Stimulated activated CD8-positive, alpha-beta memory T cell treated with anti-CD3 and anti-CD28 coated beads, Interleukin-4, amount 100 ng/mL, for 48 hours (primary cell): ENCODE measurements around the gene CACNB4.
"Not testable (repeated sequence)": the region's sequence is repeated elsewhere in the genome, so short reads cannot be mapped to it uniquely, and the experiment has no call there.

Source experiments
- DNase-seq: peaks from one replicate; pipeline ENCODE4 v3.0.0-alpha.2; 2020

CACNB4 gene

DNA sequence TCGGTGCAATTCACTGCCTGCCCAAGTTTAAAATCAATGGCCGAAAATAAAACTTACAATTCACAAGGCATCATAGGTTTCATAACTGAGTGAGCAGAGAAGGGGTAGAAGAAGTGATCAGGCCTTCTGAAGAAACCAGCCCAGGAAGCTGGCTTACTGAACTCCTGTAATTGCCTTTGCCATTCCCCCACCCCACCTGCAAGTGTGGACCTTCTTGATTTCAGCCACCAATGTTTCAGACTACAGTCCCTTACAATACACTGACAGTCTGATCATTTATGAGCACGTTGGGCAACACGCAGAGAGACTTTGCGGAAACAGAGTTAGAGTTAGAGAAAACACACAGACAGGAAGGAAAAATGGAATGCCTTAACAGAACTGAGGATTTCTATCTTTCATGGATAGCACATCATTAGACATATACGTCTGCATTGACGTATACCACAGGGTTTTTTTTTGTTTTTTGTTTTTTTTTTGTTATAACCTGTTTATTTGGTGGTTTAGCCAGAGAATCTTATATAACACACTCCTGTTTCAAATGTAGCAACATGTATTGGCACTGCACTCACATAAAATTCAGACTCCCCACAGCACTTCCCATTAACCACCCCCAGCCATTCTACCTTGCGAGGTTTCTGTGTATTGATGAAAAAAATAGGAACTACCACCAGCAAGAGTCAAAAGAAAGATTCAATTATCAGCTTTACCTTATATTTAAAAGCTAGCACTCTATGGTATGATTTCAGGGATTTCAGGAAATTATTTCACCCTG lies 126.4 kb downstream of the CACNB4 start:
- no peak for DNase-seq

DNA sequence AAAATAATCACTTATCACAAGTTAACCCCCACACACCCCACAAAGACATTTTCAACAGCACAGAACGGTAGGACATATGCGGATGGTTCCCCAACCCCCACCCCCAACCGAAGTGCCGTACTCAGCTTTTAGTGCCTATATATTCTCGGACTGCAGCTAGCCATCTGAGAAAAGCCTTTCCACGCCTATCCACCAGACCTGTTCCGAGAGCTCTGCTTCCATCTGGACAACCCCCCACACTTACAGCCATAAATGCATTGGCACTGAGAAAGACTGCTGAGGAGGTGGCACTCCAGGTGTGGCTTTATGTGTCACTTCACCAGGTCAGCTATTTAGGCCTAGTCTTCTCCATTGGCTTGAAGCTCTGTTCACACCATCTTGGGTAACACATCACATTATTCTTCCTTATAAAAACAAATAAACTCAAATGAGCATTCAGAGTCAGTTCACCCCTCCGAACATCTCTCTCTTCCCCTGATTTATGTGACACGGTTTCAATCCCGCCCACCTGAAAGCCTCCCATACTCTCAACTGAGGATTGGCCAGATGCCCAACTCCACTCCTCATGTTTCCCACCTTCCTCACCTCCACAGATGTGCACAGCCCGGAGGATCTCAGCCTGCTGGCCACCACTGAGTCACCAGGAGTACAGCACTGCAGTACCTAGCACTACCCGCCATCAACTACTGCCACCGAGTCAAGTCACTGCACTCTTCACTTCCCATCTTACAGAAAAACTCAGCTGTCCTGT lies 127.4 kb downstream of the CACNB4 start:
- DNase-seq, result no peak

DNA sequence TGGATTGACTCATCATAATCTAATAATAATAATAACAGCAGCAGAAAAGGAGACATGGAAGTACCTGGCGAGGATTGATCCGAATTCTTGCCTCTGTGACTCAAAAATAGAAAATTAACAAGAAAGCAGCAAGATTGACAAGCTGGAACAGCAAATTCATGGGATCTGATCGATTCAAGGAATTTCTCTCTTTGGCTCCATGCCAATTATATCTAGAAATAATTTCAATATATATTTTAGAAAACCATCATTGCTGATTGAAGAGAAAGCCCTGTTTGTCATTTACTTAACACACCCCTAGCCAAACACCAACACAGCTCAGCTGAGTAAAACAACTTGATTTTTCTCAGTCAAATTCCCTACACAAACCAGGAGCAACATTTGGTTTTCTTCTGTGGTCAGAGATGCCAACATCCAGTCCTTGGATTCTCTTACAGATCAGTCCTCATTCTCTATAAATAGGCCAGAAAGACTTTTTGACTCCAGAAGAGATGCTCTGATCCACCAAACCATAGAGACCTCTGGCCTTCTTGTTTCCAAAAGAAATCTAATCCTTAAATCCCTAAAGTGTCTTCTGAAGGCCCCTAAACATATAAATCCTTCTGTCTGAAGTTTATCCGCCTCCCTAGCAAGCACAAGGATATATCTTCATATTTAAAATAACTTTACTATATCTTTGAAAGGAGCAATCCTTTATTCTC lies 129.9 kb downstream of the CACNB4 start:
- no peak for DNase-seq

DNA sequence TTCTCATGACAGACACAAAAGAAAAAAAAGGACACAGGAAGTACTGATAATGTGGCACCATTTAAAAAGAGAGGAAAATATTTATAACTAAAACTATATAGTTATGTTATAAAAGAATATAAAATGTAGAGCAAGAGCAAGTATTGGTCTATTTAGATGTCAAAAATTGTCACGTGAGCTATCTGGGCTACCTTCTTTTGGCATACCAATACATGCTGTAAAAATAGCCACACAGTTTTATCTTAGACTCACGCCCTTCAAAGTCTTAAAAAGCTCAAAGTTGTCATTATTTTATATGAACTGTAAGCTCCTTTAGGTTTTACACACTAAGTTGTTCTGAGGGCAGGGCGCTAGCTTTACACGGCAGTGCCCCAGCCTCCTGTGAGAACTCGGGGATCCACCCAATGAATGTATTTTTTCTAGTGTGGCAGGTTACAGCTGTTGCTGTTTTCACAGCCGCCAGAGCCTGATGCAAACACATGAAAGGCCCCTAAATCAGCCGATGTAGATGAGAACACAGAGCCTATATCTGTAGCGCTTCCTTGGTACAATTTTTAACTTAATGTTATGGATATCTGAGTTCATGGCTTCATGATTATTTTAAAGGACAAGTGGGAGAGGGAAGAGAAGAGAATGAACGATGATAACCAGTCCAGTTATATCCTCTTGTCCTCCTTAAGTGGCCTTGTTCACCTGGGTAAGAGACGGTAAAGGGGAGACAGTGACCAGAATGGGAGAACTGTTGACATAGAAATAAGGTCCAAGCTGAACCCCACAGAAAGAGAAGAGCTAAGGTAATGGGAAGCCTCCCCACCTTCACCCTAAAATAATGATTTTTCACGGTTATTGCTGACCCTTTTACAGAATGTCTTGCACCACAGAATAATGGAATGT lies 130.8 kb downstream of the CACNB4 start:
- no peak for DNase-seq

DNA sequence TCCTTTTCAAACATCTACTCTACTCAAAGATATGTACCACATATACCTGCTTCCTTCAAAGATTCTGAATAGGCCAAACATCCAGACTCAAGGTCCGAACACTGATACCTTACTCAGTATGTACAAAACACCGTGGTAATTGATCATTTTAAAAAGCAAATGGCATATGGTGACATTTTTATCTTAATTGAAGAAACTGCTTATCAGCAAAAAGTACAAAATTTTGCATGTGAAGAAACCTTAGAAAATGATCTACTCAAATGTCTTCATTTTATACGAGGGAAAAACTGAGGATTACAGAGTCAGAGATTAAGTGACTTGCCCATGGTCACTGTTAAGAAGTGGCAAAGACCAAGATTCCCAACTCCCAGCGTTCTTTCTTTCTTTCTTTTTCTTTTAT lies 133.0 kb downstream of the CACNB4 start:
- no peak for DNase-seq

DNA sequence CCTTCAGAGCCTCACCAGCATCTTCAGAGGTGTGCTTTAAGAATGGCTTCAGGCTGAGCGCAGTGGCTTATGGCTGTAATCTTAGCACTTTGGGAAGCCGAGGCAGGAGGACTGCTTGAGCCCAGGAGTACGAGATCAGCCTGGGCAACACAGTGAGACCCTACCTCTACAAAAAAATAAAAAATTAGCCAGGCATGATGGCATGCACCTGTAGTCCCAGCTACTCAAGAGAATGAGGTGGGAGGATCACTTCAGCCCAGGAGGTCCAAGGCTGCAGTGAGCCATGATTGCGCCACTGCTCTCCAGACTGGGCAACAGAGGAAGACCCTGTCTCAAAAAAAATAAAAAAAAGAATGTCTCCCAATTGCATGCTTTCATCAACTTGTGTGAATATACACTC lies 137.3 kb downstream of the CACNB4 start:
- DNase-seq, result no peak

DNA sequence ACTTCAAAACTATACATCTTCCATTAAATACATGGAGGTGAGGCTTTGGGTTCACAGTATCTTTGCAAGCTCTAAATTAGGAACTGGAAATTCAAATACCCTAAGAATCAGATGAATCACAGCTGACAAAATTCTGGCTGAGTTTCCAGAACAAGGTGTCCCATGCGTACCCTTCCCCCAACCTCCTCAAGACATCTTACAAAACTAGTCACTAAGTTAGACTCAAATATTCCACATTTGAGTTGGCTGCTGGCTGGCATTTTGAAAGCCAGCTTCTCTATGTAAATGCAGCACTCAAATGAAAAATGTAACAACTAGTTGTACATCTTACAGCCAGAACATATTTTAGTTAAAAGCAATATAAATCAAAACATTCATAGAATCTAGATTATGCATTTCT lies 139.6 kb downstream of the CACNB4 start:
- no peak for DNase-seq

DNA sequence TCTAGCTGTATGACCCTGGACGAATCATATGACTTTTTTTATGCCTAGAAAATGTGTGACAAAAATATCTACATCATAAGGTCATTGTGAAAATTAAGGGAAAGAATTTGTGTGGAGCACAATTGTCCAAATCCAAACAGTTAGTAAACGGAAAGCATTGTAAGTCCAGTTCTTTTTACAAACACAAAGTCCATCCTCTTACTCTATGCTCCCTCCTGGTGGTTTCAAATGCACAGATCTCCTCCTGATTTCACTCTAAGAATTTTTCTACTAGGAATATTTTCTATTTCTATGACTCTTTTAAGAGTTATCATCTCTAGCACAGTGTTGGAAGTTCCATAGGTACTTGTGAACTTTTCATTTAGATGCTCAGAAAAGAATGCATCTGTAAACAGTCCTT lies 145.4 kb downstream of the CACNB4 start:
- DNase-seq, result no peak

DNA sequence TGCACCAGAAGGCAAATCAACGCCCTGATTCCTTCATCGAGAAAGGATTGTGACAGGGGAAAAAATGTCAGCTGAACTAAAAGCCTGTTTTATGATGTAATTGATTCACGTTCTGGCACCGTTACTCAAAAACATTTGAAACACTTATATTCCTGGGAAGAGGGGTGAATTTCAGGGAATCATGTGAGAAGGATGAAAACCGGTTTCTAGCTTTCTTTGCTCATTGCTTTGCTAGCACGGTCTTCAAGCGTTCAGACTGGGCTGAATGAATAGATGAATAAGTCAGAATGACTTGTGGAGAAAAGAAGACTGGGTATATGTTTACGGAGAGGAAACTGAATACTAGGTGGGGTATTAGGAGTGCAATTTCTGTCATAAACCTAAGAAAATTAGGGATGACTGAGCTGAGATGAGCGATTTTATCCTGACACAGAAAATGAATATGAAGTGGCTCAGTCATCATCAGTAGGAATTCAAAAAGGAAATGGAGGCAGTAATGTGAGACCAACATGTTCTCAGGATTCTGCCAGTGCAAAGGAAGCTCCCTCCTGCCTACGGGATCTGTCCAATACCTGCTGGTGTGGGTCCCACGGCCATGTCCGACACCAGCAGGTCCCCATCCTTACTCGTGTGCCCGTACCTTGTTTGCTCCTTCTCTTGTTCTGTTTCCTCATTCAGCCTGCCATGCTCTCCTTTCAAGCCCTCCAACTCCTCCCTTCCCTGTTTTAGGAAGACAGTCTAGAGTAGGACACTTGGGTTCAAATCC lies 146.0 kb downstream of the CACNB4 start:
- DNase-seq, result no peak

DNA sequence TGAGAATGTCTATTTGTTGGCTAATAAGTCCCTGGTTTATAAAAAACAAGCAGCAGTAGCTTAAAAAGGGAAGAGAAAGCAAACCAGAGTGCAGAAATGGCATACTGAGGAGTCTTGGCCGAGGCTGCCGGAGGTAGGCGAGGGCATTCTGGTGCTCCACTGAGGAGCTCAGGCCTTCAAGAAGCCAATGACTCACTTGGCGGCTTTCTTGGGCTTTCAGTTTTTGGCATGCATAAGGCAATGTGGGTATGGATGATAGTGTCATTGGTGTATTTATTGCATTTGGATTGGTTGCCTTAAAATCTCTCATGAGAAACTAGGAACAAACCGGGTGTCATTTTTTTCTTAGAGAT lies 151.1 kb downstream of the CACNB4 start:
- no peak for DNase-seq

DNA sequence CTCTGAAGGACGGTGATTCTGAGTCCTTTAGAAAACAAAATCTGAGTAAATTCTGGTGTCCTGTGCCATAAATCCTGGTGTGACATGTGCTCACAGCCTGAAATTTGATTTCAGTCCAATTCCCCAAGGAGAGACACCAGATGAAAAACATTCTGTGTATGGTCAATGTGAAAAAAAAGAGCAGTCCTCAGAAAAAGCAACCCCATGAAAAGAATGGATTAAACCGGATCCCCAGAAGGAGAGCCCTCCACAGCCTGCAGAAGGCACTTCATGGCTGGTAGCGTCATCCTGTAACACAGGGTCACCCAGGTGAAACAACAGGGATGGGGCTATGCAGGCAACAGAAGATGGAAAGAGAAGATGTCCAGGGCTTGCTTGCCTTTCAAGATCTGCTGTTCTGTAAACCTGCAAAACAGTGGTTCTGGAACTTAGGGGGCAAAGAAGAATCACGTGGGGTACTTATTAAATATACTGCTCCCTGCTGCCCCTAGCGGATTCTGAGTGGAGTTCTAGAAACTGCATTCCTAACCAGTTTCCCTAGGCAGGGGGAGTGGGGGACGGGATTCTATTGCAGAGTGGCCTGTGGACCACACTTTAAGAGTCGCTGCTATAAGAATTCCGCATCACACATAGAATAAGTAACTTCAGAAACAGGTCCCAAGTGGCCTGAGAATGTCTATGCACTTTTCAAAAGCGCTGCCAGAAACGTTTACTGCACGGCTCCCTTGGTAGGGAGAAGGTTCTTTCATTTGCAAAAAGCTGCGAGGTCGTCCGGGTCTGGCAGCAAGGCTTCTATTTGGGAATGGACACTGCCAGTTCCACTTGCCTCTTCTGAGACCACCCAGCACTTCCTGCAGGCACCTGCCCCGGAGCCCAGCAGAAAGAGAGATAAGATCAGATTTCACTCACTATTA lies 151.7 kb downstream of the CACNB4 start:
- DNase-seq, result peak; percentile 42

DNA sequence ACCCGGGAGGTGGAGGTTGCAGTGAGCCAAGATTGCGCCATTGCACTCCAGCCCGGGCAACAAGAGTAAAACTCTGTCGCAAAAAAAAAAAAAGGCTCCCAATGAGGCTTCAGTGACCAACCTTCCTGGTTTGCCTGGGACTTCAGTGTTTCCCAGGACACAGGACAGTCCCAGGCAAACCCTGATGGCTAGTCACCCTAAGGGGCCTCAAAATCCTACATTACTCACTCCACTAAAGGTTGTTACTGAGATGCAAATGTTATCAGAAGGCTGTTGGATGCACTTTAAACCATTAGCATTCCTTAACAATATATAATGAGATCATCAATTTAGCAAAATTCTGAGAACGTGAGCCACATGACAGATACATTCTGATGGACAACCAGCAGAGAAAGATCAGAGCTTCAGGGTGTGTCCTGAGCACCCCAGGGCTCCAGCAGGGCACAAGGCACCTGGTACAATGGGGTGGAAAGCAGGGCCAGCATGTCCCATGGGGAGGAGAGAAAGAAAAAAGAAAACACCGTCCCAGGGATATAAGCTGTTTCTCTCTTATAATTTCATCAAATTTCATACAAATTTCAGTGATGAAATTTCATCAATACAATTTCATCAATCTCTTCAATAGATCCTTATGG lies 152.5 kb downstream of the CACNB4 start:
- DNase-seq, result no peak

DNA sequence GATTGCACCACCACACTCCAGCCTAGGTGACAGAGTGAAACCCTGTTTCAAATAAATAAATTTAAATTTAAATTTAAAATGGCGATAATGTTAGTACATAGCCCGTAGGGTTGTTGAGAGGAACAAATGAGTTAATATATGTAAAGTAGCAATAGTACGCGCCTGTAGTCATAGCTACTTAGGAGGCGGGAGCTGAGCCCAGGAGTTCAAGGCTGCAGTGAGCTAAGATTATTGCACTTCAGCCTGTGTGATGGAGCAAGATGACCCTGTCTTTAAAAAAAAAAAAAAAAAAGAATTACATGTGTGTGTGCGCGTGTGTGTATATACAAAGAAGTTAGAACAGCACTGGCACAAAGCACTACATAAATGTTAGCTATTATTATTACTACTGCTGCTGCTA lies 153.2 kb downstream of the CACNB4 start:
- no peak for DNase-seq

DNA sequence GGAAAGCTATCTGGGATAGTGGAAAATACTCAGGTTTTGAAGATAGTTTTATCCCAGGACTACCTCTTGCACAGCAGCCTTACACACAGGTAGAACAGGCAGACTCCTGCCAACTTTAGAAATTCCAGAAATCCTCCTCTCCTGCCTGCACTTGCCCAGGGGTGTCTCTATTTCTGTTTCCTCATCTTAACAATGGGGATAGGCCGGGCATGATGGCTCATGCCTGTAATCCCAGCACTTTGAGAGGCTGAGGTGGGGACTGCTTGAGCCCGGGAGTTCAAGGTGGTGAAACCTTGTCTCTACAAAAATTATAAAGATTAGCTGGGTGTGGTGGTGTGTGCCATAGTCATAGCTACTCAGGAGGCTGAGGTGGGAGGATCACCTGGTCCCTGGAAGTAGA lies 153.7 kb downstream of the CACNB4 start:
- DNase-seq, result no peak

DNA sequence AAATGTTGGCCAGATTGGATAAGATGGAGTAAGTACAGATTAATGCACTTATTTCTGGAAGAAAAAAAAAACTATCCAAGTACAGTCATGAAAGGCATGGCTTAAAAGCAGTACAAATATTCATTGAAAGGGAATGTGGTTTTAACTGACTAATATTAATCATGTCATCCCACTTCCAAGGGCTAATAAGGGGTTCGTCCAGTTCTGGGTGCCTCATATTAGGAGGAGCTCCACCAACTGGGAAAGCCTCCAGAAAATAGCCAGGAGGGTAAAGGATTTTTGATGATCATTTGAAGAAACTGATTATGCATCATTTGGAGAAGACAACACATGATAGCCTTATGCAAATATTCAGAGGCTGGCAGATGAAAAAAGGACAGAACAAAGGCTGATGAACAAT lies 155.4 kb downstream of the CACNB4 start:
- DNase-seq, result no peak

DNA sequence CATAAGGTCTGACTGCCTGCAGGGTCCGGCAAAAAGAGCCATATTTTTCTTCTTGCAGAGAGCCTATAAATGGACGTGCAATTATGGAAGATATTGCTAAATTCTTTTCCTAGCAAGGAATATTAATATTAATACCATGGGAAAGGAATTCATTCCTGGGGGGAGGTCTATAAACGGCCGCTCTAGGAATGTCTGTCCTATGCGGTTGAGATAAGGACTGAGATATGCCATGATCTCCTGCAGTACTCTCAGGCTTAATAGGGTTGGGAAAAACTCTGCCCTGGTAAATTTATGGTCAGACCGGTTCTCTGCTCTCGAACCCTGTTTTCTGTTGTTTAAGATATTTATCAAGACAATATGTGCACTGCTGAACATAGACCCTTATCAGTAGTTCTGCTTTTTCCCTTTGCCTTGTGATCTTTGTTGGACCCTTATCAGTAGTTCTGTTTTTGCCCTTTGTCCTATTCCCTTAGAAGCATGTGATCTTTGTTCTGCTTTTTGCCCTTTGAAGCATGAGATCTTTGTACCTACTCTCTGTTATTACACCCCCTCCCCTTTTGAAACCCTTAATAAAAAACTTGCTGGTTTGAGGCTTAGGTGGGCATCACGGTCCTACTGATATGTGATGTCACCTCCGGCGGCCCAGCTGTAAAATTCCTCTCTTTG lies 156.2 kb downstream of the CACNB4 start:
- not testable (repeated sequence) for DNase-seq

DNA sequence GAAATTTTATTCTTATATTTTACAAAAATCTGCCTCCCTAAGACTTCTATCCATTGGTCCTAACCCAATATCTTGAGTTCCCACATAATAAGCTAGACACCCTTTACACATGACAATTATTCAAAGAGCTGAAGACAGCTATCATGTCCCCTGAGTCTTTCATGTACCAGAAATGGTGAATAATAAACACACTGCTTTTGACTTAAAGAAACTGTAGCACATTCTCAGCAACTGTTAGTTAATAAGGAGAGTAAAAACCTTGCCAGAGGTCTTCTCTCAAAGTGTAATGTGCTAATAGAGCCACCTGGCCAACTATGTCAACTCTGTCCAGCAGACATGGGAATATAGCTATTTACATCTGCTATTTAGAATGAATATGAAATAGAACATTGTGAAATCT lies 160.9 kb downstream of the CACNB4 start:
- DNase-seq, result no peak

DNA sequence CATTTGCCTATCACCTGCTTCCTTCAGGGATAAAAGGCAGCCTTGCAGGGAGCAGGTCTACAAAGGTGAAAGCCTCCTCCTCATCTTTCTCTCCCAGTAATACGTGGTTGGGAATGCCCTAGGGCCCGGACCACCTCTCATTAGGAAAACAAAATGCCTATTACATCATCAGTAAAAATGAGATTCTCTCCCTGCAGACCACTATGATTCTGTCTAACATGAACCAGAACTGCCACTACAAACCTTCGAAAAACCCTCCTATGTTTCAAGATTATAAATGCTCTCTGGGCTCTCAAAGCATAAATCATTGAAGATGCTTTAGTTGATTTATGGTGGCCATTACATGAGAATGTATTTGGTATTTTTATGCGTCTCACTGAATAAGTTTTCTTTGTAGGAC lies 162.2 kb downstream of the CACNB4 start:
- no peak for DNase-seq

DNA sequence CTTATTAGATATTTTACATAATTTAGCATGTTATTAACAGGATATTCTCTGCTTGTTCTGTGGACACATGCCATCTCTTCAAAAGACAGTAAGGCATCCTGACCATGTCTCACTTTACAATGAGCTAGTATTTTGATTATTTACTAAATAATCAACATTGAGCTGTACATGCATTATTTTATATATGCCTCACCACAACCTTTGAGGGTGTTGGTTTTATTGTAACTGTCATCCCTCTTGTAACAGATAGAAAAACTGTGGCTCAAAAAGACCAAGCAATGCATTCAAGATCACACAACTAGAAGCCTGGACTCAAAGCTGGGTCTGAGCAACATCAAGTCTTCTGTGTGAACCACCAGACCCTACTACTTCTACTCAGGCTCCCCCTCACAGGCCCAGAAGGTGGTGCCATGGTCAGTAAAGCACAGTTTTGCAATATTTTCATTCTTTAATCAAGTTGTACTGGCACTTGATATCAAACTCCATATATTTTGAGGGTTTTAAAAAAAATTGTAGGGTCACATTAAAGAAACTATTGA lies 165.5 kb downstream of the CACNB4 start:
- DNase-seq, result no peak

DNA sequence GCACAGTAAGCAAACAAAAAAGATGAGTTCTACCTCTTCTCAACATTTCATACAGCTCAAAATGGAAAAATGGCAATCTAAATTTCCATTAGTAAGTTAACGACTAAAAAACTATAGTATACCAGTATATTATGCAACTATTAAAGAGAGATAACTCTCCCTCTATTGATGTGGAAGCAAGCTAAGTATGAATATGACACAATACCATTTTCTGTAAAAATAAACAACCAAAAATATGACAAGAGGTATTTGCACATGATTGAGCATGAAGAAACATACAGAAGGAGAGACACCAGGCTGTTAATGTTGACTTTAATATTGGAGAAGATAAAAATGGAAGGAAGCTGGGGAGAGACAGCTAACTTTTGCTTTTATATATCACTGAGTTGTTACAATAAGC lies 167.1 kb downstream of the CACNB4 start:
- no peak for DNase-seq
